T follicular helper cell (primary cell): Measurements from ENCODE around the gene CACNA1G.

Experiments
- DNase-seq: peaks from one replicate; pipeline ENCODE4 v3.0.0-alpha.2; 2020; ENCODE audit warnings: low read depth

The CACNA1G gene

GRCh38 chr17:50651661-50652060, 91.1 kb downstream of the CACNA1G start:
- no peak for DNase-seq

GRCh38 chr17:50653738-50654137, 93.2 kb downstream of the CACNA1G start:
- DNase-seq: no peak

- DNase-seq: no peak
Measured at GRCh38 chr17:50656509-50656908, 96.0 kb downstream of the CACNA1G start.

DNA sequence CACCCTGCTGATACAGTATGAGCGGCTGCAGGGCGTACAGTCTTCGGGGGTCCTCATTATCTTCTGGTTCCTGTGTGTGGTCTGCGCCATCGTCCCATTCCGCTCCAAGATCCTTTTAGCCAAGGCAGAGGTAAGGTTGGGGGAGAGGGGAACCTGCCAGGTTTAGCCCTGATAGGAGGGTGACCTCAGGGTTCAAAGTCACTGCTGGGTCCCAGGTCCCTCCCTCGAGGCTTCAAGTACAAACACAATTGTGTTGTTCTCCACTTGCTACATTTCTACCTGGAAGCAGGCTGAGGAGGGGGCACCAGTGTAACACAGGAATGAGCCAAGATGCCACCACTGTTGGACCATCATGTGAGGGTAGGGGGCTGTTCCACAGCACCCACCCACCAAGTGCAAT, 96.5 kb downstream of the CACNA1G start:
- no peak for DNase-seq

- no peak for DNase-seq
Measured at GRCh38 chr17:50657627-50658026, 97.1 kb downstream of the CACNA1G start.

DNA sequence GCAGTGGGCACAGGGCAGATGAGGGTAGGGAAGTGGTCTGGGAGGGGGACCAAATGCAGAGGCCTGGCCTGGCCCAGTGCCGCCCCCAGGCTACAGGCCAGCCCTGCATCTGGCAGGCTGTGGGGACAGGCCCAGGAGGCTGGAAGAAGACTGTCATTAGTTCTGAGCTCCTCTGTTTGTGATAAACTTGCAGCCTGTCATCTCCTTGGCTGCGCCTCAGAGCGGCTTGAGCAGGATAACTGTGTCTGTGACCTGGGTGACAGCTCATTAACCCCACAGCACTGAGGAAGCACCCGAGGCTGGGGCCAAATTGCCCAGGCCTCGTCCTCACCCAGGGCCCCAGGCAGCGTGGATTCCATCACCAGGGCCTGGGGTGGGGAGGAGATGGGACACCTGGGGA, 98.1 kb downstream of the CACNA1G start:
- no peak for DNase-seq

- no peak for DNase-seq
Measured at GRCh38 chr17:50659179-50659578, 98.7 kb downstream of the CACNA1G start.

- DNase-seq: no peak
Measured at GRCh38 chr17:50660042-50660886, 99.7 kb downstream of the CACNA1G start.

DNA sequence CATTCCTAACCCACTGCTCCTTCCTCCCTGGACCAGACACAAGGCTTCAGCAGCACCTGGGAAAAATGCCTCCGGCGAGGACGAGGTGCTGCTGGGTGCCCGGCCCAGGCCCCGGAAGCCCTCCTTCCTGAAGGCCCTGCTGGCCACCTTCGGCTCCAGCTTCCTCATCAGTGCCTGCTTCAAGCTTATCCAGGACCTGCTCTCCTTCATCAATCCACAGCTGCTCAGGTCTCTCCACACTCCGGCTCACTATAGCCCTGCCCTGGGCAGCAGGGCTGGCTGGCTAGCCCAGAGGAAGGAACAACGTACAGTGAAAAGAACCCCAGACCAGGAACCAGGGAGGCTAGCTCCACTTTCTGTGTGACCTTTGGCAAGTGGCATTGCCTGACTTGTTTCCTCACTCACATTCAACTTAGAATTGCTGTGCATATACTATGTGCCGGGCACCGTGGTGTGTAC, 100.4 kb downstream of the CACNA1G start:
- DNase-seq: no peak

DNA sequence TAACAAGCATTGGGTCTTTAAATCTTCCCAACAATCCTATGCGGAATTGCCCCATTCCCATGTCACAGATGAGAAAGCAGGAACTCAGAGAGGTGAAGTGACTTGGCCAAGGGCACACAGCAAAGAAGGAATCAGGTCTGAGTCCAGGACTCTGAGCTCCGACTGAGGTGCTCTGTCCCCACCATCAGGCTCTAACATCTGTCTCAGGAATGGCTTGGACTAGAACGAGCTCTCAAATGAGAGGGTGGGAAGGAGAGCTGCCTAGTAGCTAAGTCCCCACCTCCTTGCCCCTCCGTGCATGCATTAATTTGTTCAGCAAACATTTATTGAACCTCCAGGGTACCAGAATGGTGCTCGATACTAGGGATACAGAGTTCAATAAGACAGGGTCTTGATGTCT, 100.8 kb downstream of the CACNA1G start:
- DNase-seq: no peak

DNA sequence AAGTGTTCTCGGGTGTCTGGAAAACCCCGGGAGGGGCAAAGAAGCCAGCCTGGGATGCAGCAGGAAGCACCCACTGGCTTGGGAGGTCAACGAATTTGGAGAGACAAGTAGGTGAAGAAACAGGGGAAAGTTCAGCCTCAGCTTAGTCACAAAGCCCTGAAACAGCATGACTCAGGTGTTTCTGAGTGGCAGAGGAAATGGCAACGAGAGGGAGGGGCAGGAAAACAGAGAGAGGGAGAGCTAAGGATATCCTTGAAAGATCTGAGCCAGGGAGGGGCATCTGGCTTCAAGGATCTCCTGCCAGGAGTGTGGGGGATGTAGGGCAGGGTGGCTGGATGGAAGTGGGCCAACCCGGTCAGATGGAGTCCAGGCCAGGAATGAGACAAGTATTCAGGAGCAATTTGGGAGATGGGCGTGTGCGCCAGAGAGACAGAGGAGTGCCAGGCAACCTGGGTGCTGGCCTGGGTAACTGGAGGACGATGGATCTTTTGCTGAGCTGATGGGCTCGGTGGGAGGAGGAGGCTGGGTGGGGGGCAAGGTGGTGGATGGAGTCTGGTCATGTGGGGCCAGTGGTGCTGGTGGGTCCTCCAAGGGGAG, 101.4 kb downstream of the CACNA1G start:
- no peak for DNase-seq

DNA sequence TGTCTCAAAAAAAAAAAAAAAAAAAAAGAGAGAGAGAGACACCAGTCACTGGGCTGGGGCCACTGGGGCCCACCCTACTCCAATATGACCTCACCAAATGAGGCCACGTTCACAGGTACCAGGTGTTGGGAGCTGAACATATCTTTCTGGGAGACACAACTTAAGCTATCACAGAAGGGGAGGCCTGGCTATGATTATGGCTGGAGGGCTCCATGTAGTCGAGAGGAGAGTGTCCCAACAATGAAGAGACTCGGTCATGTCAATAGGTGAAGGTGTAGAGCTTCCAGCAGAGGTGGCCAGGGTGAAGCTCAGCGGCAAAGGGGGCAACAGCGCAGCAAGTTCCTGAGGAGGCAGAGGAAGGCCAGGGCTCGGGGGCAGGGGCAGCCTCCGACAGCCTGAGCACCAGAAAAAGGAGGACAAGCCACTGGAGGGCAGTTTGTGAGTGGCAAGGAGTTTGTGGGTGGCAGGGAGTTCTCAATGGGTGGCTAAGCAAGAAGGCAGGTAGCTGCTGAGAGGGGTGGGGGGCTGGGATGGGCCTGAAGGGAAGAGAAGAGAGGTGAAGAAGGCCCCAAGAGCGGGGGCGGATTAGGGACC, 102.2 kb downstream of the CACNA1G start:
- DNase-seq: no peak

- DNase-seq: no peak
Measured at GRCh38 chr17:50663812-50664374, 103.4 kb downstream of the CACNA1G start.

GRCh38 chr17:50664788-50665458, 104.4 kb downstream of the CACNA1G start:
- DNase-seq: no peak

GRCh38 chr17:50665838-50666237, 105.3 kb downstream of the CACNA1G start:
- no peak for DNase-seq

DNA sequence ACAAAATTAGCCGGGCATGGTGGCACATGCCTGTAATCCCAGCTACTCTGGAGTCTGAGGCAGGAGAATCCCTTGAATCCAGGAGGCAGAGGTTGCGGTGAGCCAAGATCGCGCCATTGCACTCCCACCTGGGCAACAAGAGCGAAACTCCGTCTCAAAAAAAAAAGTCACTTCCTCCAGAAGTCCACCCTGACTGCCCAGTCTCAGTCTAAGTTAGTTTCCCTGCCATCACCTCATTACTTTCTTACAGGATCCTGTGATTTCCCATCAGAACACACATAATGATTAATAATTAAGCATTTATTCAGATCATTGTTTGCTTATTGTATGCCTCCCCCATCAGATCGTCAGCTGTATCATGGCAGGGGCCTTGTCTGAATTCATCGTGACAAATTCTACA, 105.8 kb downstream of the CACNA1G start:
- DNase-seq: no peak

- DNase-seq: no peak
Measured at GRCh38 chr17:50667259-50668024, 106.9 kb downstream of the CACNA1G start.

DNA sequence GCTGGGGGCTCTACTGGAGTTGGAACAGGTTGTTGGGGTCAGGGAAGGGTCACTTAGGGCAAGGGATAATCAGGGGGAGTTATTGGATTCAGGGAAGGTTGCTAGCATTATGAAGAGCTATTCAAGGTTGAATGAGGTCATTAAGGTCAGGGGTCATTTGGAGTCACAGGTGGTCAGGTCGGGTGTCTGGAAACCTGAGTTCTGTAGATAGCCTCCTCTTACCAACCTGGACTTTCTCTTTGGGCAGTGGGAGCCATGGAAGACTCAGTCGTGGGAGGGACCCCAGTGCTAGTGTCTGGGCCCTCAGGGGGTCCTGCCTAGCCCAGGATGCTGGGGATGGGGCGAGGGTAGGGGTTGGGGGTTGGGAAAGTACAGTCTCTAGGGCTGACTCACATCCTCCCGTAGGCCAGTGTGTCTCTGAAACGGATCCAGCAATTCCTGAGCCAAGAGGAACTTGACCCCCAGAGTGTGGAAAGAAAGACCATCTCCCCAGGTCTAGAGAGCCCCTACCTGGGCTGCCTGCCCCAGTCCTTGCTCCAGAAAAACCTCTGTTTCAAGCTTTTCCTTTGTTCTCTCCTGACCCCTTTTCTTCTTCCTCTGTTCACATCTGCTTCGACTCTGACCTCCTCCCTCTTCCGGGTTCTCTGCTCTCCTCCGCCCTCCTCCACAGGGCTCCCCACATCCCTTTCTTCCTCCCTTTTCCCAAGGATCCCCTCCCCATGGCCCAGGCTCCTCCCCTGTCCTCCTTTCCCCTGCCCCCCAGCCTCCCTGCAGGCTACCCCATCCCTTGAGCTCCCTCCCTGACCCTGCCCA, 107.7 kb downstream of the CACNA1G start:
- no peak for DNase-seq

DNA sequence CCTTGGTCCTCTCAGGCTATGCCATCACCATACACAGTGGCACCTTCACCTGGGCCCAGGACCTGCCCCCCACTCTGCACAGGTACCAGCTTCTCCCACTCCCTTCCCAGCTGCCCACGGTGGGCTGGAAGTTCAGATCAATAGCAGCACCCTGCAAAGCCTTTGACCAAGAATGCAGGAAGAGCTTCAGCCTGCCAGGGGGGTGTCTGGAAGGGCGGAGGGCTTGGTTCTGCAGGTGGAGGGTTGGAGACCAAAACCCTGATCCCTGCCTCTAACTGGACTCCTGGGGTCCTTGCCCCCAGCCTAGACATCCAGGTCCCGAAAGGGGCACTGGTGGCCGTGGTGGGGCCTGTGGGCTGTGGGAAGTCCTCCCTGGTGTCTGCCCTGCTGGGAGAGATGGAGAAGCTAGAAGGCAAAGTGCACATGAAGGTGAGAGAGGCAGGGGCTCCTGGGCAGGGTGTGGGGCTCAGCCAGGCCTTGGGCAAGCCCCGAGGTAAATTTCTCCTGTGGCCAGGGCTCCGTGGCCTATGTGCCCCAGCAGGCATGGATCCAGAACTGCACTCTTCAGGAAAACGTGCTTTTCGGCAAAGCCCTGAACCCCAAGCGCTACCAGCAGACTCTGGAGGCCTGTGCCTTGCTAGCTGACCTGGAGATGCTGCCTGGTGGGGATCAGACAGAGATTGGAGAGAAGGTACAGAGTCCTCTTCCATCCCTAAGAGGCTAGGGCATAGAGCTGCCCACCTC, 108.5 kb downstream of the CACNA1G start:
- no peak for DNase-seq

DNA sequence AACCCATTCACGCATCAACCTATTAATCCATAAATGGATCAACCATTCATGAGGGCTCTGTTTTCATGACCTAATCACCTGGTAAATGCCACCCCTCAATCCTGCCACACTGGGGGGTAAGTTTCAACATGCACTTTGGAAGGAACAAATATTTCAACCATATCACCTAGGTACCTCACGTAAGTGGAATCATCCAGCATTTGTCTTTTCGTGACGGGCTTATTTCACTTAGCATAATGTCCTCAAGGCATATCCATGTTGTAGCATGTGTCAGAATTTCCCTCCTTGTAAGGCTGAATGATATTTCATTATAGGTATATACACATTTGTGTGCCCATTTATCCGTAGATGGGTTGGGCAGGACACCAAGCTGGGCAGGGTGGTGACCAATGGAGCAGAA, 111.6 kb downstream of the CACNA1G start:
- no peak for DNase-seq
